H1 (cell line): ENCODE measurements around the gene SLC27A1. TPM values are rescaled to one million over a fixed set of nuclear protein-coding genes. Genes with fewer than 3 reads are reported as not detected.

Source experiments
- CHD2 ChIP-seq: IDR thresholded peaks from 2 replicates; pipeline ENCODE4 v1.6.1; 2012; ENCODE audit warnings: low read length, improper control_type of control experiment
- JUND ChIP-seq: IDR thresholded peaks from 2 replicates; pipeline ENCODE4 v1.6.1; 2011; ENCODE audit warnings: mild to moderate bottlenecking, improper control_type of control experiment, low read length
- NANOG ChIP-seq: IDR thresholded peaks from 2 replicates; pipeline ENCODE4 v1.6.1; 2011; ENCODE audit warnings: low read length, low read depth, mild to moderate bottlenecking, inconsistent platforms; ENCODE audit not compliant: insufficient read depth, poor library complexity, severe bottlenecking
- SIRT6 ChIP-seq: IDR thresholded peaks from one replicate; pipeline ENCODE4 v1.7.1; 2012; ENCODE audit warnings: low read length, inconsistent platforms
- TAF7 ChIP-seq: optimal IDR thresholded peaks from 2 replicates; pipeline ENCODE3; 2011; ENCODE audit warnings: low read depth, mild to moderate bottlenecking, inconsistent platforms, low read length, moderate library complexity, borderline replicate concordance
- polyA plus RNA-seq, 7 experiments: library from polyadenylated mRNA; depleted of rRNA in 3 of 7; stranded (reverse) in 5 of 7; unstranded in 2 of 7; fragments of >200 nt in 5 of 7; fragments of 200-250 nt in 2 of 7; gene quantifications; 1 replicate in 5 of 7; 2 replicates in 1 of 7; 4 replicates in 1 of 7; pipeline versions ENCODE4 v1.2.1 to v1.2.3, GENCODE V29; 2011 to 2013; ENCODE audit warnings: missing spikeins in 2 of 7, mixed read lengths in 2 of 7
- total RNA-seq: library from RNA; stranded (reverse); fragmentation: NEBNext Ultra II Directional; extraction: Animal tissue kit (Norgen Biotek cat#: 25700); gene quantifications from 2 replicates; pipeline ENCODE4 v1.2.1, GENCODE V29; 2021
- TF ChIP-seq, protein P1 (sequence below): IDR thresholded peaks from 2 replicates; pipeline ENCODE4 v1.6.1; 2012; ENCODE audit warnings: inconsistent platforms

Gene SLC27A1
- total and polyA plus RNA-seq, 2 of the 8 experiments (the other 6 are each of a cell fraction or from before 2014, with no cell fraction given), result 7.5 to 9.1 TPM

DNA sequence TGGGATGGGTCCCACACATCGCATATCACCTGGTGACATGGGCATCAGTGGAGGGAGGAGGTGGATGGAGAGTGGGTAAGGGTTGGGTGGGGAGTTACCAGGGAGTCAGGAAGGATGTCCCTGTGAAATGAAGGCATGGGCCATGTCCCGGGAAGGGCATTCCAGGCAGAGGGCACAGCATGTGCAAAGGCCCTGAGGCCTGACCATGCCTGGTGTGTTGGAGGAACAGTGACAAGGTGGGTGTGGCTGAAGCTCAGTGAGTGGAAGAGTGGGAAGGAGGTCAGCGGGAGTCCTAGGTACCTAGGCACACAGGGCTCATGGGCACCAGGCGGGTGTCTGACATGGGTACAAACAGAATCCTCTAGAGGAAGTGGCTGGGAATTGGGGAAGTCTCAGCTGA, 74.1 kb downstream of the SLC27A1 start (continued):
- TF ChIP-seq NANOG (no peak), TAF7 (no peak), SIRT6 (no peak), JUND (no peak), CHD2 (no peak)
- TF ChIP-seq, protein P1, sequence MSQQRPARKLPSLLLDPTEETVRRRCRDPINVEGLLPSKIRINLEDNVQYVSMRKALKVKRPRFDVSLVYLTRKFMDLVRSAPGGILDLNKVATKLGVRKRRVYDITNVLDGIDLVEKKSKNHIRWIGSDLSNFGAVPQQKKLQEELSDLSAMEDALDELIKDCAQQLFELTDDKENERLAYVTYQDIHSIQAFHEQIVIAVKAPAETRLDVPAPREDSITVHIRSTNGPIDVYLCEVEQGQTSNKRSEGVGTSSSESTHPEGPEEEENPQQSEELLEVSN, result no peak
